GM21515 (cell line): ENCODE data around the gene NR2F1-AS1.
"Not testable (repeated sequence)": the region's sequence is repeated elsewhere in the genome, so short reads cannot be mapped to it uniquely, and the experiment has no call there.

Experiments used
- ATAC-seq: cut with Tn5 transposase; IDR thresholded peaks from one replicate; pipeline ENCODE4 v1.9.1; 2021; ENCODE audit not compliant: unreplicated experiment

Gene NR2F1-AS1

GRCh38 chr5:93395010-93395409 lies 186.0 kb downstream of the NR2F1-AS1 start:
- no peak for ATAC-seq

GRCh38 chr5:93394301-93394700 lies 186.7 kb downstream of the NR2F1-AS1 start:
- no peak for ATAC-seq

GRCh38 chr5:93391169-93391568 lies 189.8 kb downstream of the NR2F1-AS1 start:
- ATAC-seq = not testable (repeated sequence)

GRCh38 chr5:93385655-93386054 lies 195.4 kb downstream of the NR2F1-AS1 start:
- ATAC-seq = no peak

- ATAC-seq = no peak
Measured at GRCh38 chr5:93384995-93385394, 196.0 kb downstream of the NR2F1-AS1 start.

GRCh38 chr5:93384026-93384425 lies 197.0 kb downstream of the NR2F1-AS1 start:
- no peak for ATAC-seq

- ATAC-seq = no peak
Measured at GRCh38 chr5:93382188-93382825, 198.7 kb downstream of the NR2F1-AS1 start.

- no peak for ATAC-seq
Measured at GRCh38 chr5:93381057-93381456, 200.0 kb downstream of the NR2F1-AS1 start.

- no peak for ATAC-seq
Measured at GRCh38 chr5:93378073-93378472, 202.9 kb downstream of the NR2F1-AS1 start.

GRCh38 chr5:93371893-93372292 lies 209.1 kb downstream of the NR2F1-AS1 start:
- no peak for ATAC-seq

GRCh38 chr5:93364378-93364777 lies 216.6 kb downstream of the NR2F1-AS1 start:
- no peak for ATAC-seq

- no peak for ATAC-seq
Measured at GRCh38 chr5:93360436-93361088, 220.5 kb downstream of the NR2F1-AS1 start.

GRCh38 chr5:93359960-93360305 lies 221.1 kb downstream of the NR2F1-AS1 start:
- ATAC-seq = no peak
